PC-9 (cell line): ENCODE measurements around the gene OR10A2. TPM values are rescaled to one million over a fixed set of nuclear protein-coding genes. Genes with fewer than 3 reads are reported as not detected.

Experiments used
- BruUV-seq: library from RNA; stranded (reverse); fragments of 400-500 nt; replicated peaks from 2 replicates; lab custom pipeline; 2021; lab: Mats Ljungman, UMichigan
- CTCF ChIA-PET: fragments of 300-600 bp; sonication (Branson Sonifier 250); formaldehyde crosslinking; loops from one replicate; lab custom pipeline; 2022; ENCODE audit warnings: antibody characterized with exemption; lab: Charles Lee
- POLR2A ChIA-PET: fragments of 300-600 bp; sonication (Branson Sonifier 250); formaldehyde crosslinking; loops from one replicate; lab custom pipeline; 2022; ENCODE audit warnings: antibody characterized with exemption; ENCODE audit not compliant: unreplicated experiment; lab: Charles Lee
- DNase-seq, 2 experiments: peaks; one replicate each; pipeline versions ENCODE4 v3.0.0 to v3.0.0-alpha.2; 2015 to 2022; ENCODE audit warnings: mixed read lengths in 1 of 2
- H2AFZ ChIP-seq: fragments of 200-600 bp; sonication (generic); 2 replicates; pipeline ENCODE4 v1.8.1; 2017; ENCODE audit warnings: antibody characterized with exemption
- H3F3A ChIP-seq: fragments of 200-600 bp; sonication (generic); 2 replicates; pipeline ENCODE4 v1.8.1; 2017; ENCODE audit warnings: antibody characterized with exemption, mild to moderate bottlenecking, low read depth; ENCODE audit not compliant: insufficient read depth
- H3K27ac ChIP-seq: fragments of 200-600 bp; sonication (generic); 2 replicates; pipeline ENCODE4 v1.6.1; 2016; ENCODE audit warnings: mixed run types
- H3K27me3 ChIP-seq: fragments of 200-600 bp; sonication (generic); 2 replicates; pipeline ENCODE4 v1.6.1; 2016; ENCODE audit warnings: low read depth, mixed run types; ENCODE audit not compliant: insufficient read depth
- H3K36me3 ChIP-seq: fragments of 200-600 bp; sonication (generic); 2 replicates; pipeline ENCODE4 v1.6.1; 2016; ENCODE audit warnings: low read depth, mixed run types
- H3K4me1 ChIP-seq: fragments of 200-600 bp; sonication (generic); replicated peaks from 2 replicates; pipeline ENCODE4 v1.6.1; 2016; ENCODE audit warnings: mixed run types; ENCODE audit not compliant: insufficient read depth
- H3K4me2 ChIP-seq: fragments of 200-600 bp; sonication (generic); 2 replicates; pipeline ENCODE4 v1.6.1; 2017; ENCODE audit warnings: mixed run types
- H3K4me3 ChIP-seq: fragments of 200-600 bp; sonication (generic); 2 replicates; pipeline ENCODE4 v1.6.1; 2016; ENCODE audit warnings: mixed run types
- H3K79me2 ChIP-seq: fragments of 200-600 bp; sonication (generic); 2 replicates; pipeline ENCODE4 v1.6.1; 2017; ENCODE audit warnings: low read depth, mixed run types
- H3K9me2 ChIP-seq: fragments of 200-600 bp; sonication (generic); 2 replicates; pipeline ENCODE4 v1.8.1; 2017; ENCODE audit warnings: mild to moderate bottlenecking; ENCODE audit not compliant: insufficient read depth
- H3K9me3 ChIP-seq: fragments of 200-600 bp; sonication (generic); 2 replicates; pipeline ENCODE4 v1.8.1; 2016; ENCODE audit warnings: low read depth; ENCODE audit not compliant: insufficient read depth
- H4K20me1 ChIP-seq: fragments of 200-600 bp; sonication (generic); 2 replicates; pipeline ENCODE4 v1.8.1; 2017; ENCODE audit not compliant: insufficient read depth
- EZH2 ChIP-seq: fragments of 200-600 bp; sonication (generic); IDR thresholded peaks from 2 replicates; pipeline ENCODE4 v1.8.0; 2017; ENCODE audit warnings: antibody characterized with exemption, low read depth
- intact Hi-C: fragments of 100-400 bp; cut with micrococcal nuclease; formaldehyde crosslinking; loops from one replicate; pipeline ENCODE4 v1.10.0; 2022; ENCODE audit not compliant: unreplicated experiment
- total RNA-seq: library from RNA; stranded (reverse); gene quantifications from 2 replicates; pipeline ENCODE4 v1.2.3, GENCODE V29; 2021
- TF ChIP-seq, protein P1 (sequence below): fragments of 200-600 bp; sonication (generic); conservative IDR thresholded peaks from 2 replicates; pipeline ENCODE4 v1.6.1; 2017; ENCODE audit warnings: mixed run types, antibody characterized with exemption, mild to moderate bottlenecking, moderate library complexity

Gene OR10A2
- total RNA-seq, 1 experiment from 2014 or later: not detected

DNA sequence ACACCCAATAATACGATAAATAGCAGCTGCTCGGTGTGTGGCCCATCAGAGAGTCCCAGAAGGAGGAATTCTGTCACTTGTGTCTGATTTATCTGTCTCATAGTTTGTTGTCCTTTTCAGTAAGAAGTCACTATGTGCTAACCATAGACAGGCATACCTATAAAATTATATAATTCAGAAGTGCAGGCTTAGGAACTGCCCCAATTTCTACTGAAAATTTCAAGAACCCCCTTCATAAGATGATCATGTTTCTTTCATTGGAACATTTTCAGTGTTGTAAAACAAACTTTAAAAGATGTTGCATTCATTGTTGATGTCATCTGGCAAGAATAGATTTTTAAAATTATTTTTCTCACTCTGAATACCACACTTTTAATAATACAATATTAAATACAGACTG lies 29.5 kb downstream of the OR10A2 start, which contains the start of gene OR2D2:
TSS of gene OR2D2 (minus strand) at position 101 of the 400 bp plus-strand sequence. CDS start at position 101, 0 bp downstream.
- H3K79me2 ChIP-seq: no peaks in the 10 kb centered on the region
- H3F3A ChIP-seq: no peaks in the 10 kb centered on the region
- ChIA-PET CTCF (no interaction called here), POLR2A (no interaction called here)
- no peaks in the 10 kb centered on the region for H3K9me3 ChIP-seq
- BruUV-seq: no TSS peak
- no peak within 1 kb of the TSS for H3K4me2 ChIP-seq
- H3K4me3 ChIP-seq: no peak within 1 kb of the TSS
- no peak for DNase-seq
- no peak within 1 kb of the TSS for H2AFZ ChIP-seq
- TF ChIP-seq, protein P1, sequence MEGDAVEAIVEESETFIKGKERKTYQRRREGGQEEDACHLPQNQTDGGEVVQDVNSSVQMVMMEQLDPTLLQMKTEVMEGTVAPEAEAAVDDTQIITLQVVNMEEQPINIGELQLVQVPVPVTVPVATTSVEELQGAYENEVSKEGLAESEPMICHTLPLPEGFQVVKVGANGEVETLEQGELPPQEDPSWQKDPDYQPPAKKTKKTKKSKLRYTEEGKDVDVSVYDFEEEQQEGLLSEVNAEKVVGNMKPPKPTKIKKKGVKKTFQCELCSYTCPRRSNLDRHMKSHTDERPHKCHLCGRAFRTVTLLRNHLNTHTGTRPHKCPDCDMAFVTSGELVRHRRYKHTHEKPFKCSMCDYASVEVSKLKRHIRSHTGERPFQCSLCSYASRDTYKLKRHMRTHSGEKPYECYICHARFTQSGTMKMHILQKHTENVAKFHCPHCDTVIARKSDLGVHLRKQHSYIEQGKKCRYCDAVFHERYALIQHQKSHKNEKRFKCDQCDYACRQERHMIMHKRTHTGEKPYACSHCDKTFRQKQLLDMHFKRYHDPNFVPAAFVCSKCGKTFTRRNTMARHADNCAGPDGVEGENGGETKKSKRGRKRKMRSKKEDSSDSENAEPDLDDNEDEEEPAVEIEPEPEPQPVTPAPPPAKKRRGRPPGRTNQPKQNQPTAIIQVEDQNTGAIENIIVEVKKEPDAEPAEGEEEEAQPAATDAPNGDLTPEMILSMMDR: no peak
- no peak for TF ChIP-seq EZH2
- no peaks in the 10 kb centered on the region for H4K20me1 ChIP-seq
- no peaks in the 10 kb centered on the region for H3K27me3 ChIP-seq
- H3K4me1 ChIP-seq: no peaks in the 10 kb centered on the region
- no peaks in the 10 kb centered on the region for H3K36me3 ChIP-seq
- no peaks in the 10 kb centered on the region for H3K9me2 ChIP-seq
- H3K27ac ChIP-seq: no peak within 1 kb of the TSS
- intact Hi-C loops: no loop called here

DNA sequence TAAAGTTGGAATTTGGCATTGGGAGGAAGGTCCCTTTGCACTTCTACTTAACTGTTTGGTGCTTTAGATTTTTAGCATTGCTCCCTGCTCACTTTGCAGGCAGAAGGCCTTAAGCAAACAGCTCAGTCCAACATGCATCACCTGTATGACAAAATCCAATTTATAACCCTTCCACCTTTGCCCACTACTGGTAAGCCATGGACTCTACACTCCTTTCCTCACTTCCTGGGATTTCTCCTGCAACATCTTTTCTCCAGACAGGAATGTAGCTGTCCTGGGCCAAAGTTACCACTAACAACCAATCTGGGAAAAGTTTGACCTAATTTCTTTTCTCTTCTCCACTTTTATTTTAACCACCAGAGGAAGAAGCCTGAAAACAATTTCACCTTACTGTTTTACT lies 31.2 kb downstream of the OR10A2 start:
- Histone ChIP-seq H3K4me3 (no peak overlapping the region), H4K20me1 (no peaks in the 10 kb centered on the region), H3K9me2 (no peaks in the 10 kb centered on the region), H3K27ac (no peak overlapping the region), H3K4me1 (no peaks in the 10 kb centered on the region), H3K79me2 (no peaks in the 10 kb centered on the region), H3F3A (no peaks in the 10 kb centered on the region), H3K9me3 (no peaks in the 10 kb centered on the region), H3K36me3 (no peaks in the 10 kb centered on the region), H3K27me3 (no peaks in the 10 kb centered on the region), H3K4me2 (no peak overlapping the region), H2AFZ (no peak overlapping the region)
- POLR2A ChIA-PET: no interaction called here
- CTCF ChIA-PET: no interaction called here
- intact Hi-C loops: no loop called here
- DNase-seq: no peak
- TF ChIP-seq, protein P1: no peak
- TF ChIP-seq EZH2: no peak
- BruUV-seq: no TSS peak

DNA sequence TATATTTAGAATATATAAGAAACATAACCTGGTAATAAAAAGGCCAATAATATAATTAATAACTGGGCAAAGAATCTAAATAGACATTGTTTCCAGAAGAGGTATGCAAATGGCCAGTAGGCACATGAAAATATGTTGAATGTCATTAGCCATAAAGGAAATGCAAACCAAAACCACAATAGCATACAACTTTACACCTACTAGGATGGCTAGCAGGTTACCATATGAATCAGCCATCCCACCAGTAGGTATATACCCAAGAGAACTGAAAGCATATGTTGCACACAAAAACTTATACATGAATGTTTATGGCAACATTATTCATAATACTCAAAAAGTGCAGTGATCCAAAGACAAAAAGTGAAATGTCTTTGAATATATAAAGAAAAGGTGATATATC lies 32.2 kb downstream of the OR10A2 start:
- H3K9me3 ChIP-seq: no peaks in the 10 kb centered on the region
- no peaks in the 10 kb centered on the region for H3K4me1 ChIP-seq
- H3F3A ChIP-seq: no peaks in the 10 kb centered on the region
- no peak overlapping the region for H3K27ac ChIP-seq
- no peaks in the 10 kb centered on the region for H3K27me3 ChIP-seq
- no peak overlapping the region for H3K4me3 ChIP-seq
- H4K20me1 ChIP-seq: no peaks in the 10 kb centered on the region
- intact Hi-C loops: no loop called here
- CTCF ChIA-PET: no interaction called here
- H3K9me2 ChIP-seq: no peaks in the 10 kb centered on the region
- H3K36me3 ChIP-seq: no peaks in the 10 kb centered on the region
- TF ChIP-seq, protein P1: no peak
- no peak for TF ChIP-seq EZH2
- H2AFZ ChIP-seq: no peak overlapping the region
- no TSS peak for BruUV-seq
- POLR2A ChIA-PET: no interaction called here
- no peak overlapping the region for H3K4me2 ChIP-seq
- no peaks in the 10 kb centered on the region for H3K79me2 ChIP-seq
- no peak for DNase-seq
